Pancreas (tissue), 10 donors: ENCODE measurements around the gene LYPD6B. TPM values are rescaled to one million over a fixed set of nuclear protein-coding genes. Genes with fewer than 3 reads are reported as not detected.

Source experiments
- ATAC-seq, 4 donors: fragments of 200-7000 bp; cut with Tn5 transposase; one replicate each; pipeline versions ENCODE4 v1.8.0 to v1.9.1; 2020; ENCODE audit warnings: mild to moderate bottlenecking in 4 of 4, moderate library complexity in 4 of 4
- DNase-seq, 6 donors: peaks; one replicate each; pipeline ENCODE4 v3.0.0-alpha.2; 2020
- FAIRE-seq: peaks from 2 replicates; lab custom pipeline; 2012; peaks lifted over from hg19 to GRCh38; lab: Jason Lieb, UNC
- H3K27ac ChIP-seq, 4 donors: fragments of 200-600 bp; sonication (generic); 1 replicate in 3 of 4; 2 replicates in 1 of 4; pipeline versions ENCODE4 v1.5.0 to v1.8.0; 2020
- H3K27me3 ChIP-seq, 4 donors: fragments of 200-600 bp; one replicate each; pipeline ENCODE4 v1.8.0; 2021
- H3K36me3 ChIP-seq, 3 donors: fragments of 200-600 bp; sonication (generic) in 1 of 3; one replicate each; pipeline versions ENCODE4 v1.5.0 to v1.8.0; 2020 to 2021
- H3K4me1 ChIP-seq, 3 donors: fragments of 200-600 bp; one replicate each; pipeline ENCODE4 v1.8.0; 2021
- H3K4me3 ChIP-seq, 4 donors: fragments of 200-600 bp; sonication (generic) in 2 of 4; one replicate each; pipeline versions ENCODE4 v1.5.0 to v1.8.0; 2020 to 2021
- H3K9me3 ChIP-seq, 4 donors: fragments of 200-600 bp; one replicate each; pipeline ENCODE4 v1.8.0; 2021
- WGBS, 2 donors: extraction: QIAGEN DNeasy Blood & Tissue Kit; methylation state at CpG; one replicate each; pipeline ENCODE4 v1.1.7; 2013; 5-methylcytosine and 5-hydroxymethylcytosine counted together
- intact Hi-C, 3 donors: fragments of 100-400 bp; cut with DNase I; formaldehyde crosslinking; loops; one replicate each; pipeline versions ENCODE4 v1.11.1 to v1.14.2; 2022
- polyA plus RNA-seq, 2 donors: library from polyadenylated mRNA; stranded (reverse); fragments of 200-250 nt; gene quantifications; one replicate each; pipeline ENCODE4 v1.2.3, GENCODE V29; 2013
- total RNA-seq, 6 donors: library from RNA; stranded (reverse); fragmentation: NEBNext Ultra II Directional in 4 of 6; extraction: Animal tissue kit (Norgen Biotek cat#: 25700) in 4 of 6; gene quantifications; one replicate each; pipeline versions ENCODE4 v1.2.1 to v1.2.4, GENCODE V29; 2021 to 2023
- TF ChIP-seq, protein P1 (sequence below), 4 donors: fragments of 200-600 bp; sonication (generic) in 3 of 4; IDR thresholded peaks; one replicate each; pipeline versions ENCODE4 v1.5.0 to v1.8.0; 2021; ENCODE audit warnings: antibody characterized with exemption in 4 of 4
- donor health status: healthy with polysubstance abuse.
- donor health status: DM: no; HTN: no; CAD: no; lungs with moderate emphysema.
- donor health status: DM: no; HTN: no; CAD: no.
- donor health status: control.
- donor health status: control.
- donor health status: Bipolar disorder and iron deficiency.
- donor health status: DM: yes; HTN: yes; CAD: no.
- donor health status: DM: no; HTN: no; CAD: no.
- donor health status: DM: no; HTN: no; CAD: no.
- donor health status: DM: yes; HTN: yes; CAD: no.

LYPD6B gene
- total and polyA plus RNA-seq, 8 donors = 3.0 to 8.1 (median 4.6) TPM

DNA sequence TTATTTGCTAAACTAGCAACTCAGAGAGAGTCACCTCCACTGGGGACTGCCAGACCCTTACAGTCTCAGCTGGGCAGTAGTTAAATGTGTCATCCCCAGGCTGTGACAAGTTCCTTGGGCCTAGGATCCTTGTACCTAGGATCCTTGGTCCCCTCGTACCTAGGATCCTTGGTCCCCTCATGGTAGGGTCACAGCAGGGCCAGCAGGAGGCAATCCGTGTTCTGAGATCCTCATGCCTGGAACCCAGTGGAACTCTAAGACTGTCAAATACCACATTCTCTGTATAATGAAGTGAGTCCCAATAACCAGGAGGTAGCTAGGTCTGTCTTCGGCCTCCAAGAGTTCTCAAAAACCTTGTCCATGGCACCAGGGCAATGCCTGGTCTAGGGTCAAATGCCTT is 60.8 kb downstream of the LYPD6B start:
- no peaks in the 10 kb centered on the region for H3K9me3 ChIP-seq
- ATAC-seq = peak in 1 of 4 donors; percentile 30
- intact Hi-C loops = no loop called here
- H3K4me1 ChIP-seq = peaks cover 10 to 15% (median 13%) of the 10 kb centered on the region in 3 donors
- H3K27ac ChIP-seq = no peak overlapping the region
- no peak for DNase-seq
- 82% methylated on average over 3 of the region's 3 CpGs for WGBS, 2 donors
- no peaks in the 10 kb centered on the region for H3K36me3 ChIP-seq
- H3K27me3 ChIP-seq = no peaks in the 10 kb centered on the region
- TF ChIP-seq, protein P1, sequence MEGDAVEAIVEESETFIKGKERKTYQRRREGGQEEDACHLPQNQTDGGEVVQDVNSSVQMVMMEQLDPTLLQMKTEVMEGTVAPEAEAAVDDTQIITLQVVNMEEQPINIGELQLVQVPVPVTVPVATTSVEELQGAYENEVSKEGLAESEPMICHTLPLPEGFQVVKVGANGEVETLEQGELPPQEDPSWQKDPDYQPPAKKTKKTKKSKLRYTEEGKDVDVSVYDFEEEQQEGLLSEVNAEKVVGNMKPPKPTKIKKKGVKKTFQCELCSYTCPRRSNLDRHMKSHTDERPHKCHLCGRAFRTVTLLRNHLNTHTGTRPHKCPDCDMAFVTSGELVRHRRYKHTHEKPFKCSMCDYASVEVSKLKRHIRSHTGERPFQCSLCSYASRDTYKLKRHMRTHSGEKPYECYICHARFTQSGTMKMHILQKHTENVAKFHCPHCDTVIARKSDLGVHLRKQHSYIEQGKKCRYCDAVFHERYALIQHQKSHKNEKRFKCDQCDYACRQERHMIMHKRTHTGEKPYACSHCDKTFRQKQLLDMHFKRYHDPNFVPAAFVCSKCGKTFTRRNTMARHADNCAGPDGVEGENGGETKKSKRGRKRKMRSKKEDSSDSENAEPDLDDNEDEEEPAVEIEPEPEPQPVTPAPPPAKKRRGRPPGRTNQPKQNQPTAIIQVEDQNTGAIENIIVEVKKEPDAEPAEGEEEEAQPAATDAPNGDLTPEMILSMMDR (IDR thresholded peaks at IDR 0.05) = no peak
- no peak overlapping the region for H3K4me3 ChIP-seq
- FAIRE-seq = no peak

DNA sequence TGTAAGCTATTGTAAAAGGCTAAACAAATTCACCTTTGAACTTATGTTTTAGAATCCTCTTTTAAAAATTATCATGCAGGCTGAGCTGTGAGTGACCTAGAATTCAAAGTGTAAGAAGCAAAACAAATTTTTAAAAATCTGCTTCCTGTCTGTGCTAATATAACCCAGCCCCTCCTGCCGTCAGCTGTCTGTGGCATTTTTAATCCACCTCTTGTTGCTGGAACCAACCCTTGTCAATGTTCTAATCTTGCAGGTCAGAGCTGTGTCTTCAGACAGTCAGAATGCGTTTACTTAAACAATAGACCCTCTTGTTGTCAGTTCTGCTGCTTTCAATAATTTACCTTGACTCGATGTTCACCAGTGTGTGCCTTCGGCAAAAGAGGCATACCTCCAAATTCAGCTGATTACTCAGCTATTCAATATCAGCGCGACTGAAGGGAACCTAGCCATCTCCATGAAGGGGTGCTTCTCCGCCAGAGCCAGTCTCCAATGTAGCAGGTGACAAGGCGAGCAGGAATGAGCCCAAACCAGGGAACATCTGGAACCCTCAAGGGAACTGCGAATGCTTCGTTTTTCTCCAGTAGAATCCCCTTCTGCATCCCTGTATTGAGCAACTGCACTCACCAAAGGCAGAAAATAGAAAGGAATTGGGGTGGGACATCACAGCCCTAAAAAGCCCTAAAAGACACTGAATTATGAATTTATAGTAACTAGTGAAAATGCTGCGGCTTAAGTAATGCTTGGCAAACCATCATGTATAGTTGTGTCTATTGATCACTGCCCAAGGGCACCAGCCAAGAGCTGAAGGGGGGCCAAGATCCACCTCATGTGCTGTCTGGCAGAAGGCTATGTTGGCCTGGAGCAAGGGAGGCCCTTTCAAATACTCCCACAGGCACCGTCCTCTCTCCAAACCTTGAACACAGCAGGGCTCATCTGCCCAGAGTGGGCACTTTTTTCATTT is 62.5 kb downstream of the LYPD6B start:
- Histone ChIP-seq H3K27ac (peak overlapping the region in 2 of 4 donors; percentile 38 to 47), H3K9me3 (no peaks in the 10 kb centered on the region), H3K27me3 (no peaks in the 10 kb centered on the region), H3K4me1 (peaks cover 10 to 15% (median 10%) of the 10 kb centered on the region in 3 donors), H3K36me3 (no peaks in the 10 kb centered on the region), H3K4me3 (peak overlapping the region in 2 of 4 donors; percentile 17 to 19)
- DNase-seq = peak in 3 of 6 donors; percentile 28 to 58 (median 54)
- FAIRE-seq = no peak
- TF ChIP-seq, protein P1 (IDR thresholded peaks at IDR 0.05) = no peak
- intact Hi-C loops = no loop called here
- ATAC-seq = peak; percentile 79 to 82 (median 80)
- WGBS, 2 donors = 10 to 15% methylated on average over 12 of the region's 12 CpGs

DNA sequence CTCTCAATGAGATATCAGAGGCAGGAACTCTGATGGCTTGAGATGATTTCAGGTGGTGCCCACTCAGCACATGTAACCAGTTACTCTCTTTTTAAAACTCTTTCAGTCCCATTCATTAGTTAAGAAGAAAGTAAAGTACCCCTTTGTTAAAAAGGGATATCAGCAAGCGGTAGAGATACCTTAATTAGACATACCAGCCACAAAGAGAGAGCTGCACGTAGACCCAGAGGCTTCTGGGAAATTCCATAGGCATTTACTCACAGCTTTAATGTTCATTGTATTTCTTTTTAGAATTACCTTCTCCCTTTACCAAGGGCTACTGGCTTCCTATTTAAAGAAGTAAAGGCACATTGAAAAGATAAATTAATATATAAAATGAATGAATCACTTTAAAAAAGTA is 63.3 kb downstream of the LYPD6B start:
- H3K36me3 ChIP-seq = no peaks in the 10 kb centered on the region
- H3K4me3 ChIP-seq = no peak overlapping the region
- no peaks in the 10 kb centered on the region for H3K9me3 ChIP-seq
- DNase-seq (no peak), FAIRE-seq (no peak), ATAC-seq (no peak)
- TF ChIP-seq, protein P1 (IDR thresholded peaks at IDR 0.05) = no peak
- intact Hi-C loops = no loop called here
- no peaks in the 10 kb centered on the region for H3K27me3 ChIP-seq
- H3K27ac ChIP-seq = no peak overlapping the region
- peaks cover 10 to 15% (median 10%) of the 10 kb centered on the region in 3 donors for H3K4me1 ChIP-seq
- WGBS, 2 donors = 77 to 85% methylated on average over 2 of the region's 2 CpGs

DNA sequence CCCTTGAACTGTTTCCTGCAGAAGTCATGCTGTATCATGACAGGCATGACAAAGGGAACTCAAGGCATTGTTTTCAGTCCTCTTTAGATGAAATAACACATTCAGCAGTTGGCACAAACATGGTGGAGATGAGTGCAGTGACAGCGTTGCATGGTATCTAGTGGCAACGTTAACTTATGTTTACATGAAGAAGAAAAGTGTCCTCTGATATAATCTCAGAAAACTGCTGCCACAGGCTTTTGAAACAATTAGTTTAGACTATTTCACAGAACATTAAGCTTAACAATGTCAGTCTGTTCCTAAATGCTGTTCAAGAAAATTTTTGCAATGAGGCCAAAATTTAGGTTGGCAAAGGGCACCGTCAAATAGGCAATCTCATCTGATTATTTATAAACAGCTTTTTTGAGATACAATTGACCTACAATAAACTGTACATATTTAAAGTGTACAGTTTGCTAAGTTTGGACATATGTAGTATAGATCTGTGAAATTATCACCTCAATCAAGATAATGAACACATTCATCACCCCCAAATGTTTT is 64.7 kb downstream of the LYPD6B start:
- H3K27ac ChIP-seq = no peak overlapping the region
- no peak overlapping the region for H3K4me3 ChIP-seq
- no peaks in the 10 kb centered on the region for H3K9me3 ChIP-seq
- intact Hi-C loops = no loop called here
- H3K36me3 ChIP-seq = no peaks in the 10 kb centered on the region
- H3K27me3 ChIP-seq = no peaks in the 10 kb centered on the region
- TF ChIP-seq, protein P1 (IDR thresholded peaks at IDR 0.05) = no peak
- WGBS, 2 donors = 39 to 50% methylated on average over 3 of the region's 3 CpGs
- DNase-seq (no peak), ATAC-seq (no peak), FAIRE-seq (no peak)
- peaks cover 10 to 15% (median 10%) of the 10 kb centered on the region in 3 donors for H3K4me1 ChIP-seq
